SK-N-SH treated with all-trans-retinoic acid at 6 μM for 48 hours (cell line): ENCODE measurements around the gene KCNQ5.

ENCODE experiments used
- ARNTL ChIP-seq: fragments of 450-650 bp; formaldehyde crosslinking; IDR thresholded peaks from 2 replicates; pipeline ENCODE4 v1.5.0; 2020; ENCODE audit warnings: low read depth, mild to moderate bottlenecking, moderate library complexity, borderline replicate concordance
- BACH2 ChIP-seq: fragments of 250-450 bp; sonication (Bioruptor Pico); IDR thresholded peaks from 2 replicates; pipeline ENCODE4 v1.9.0; 2021; ENCODE audit warnings: mild to moderate bottlenecking, borderline replicate concordance
- GLIS3 ChIP-seq: fragments of 250-450 bp; sonication (Bioruptor Pico); IDR thresholded peaks from 2 replicates; pipeline ENCODE4 v1.5.0; 2020; ENCODE audit warnings: mild to moderate bottlenecking, moderate library complexity
- PATZ1 ChIP-seq: fragments of 250-450 bp; sonication (Bioruptor Pico); IDR thresholded peaks from 2 replicates; pipeline ENCODE4 v1.8.0; 2020; ENCODE audit warnings: mild to moderate bottlenecking, moderate library complexity, borderline replicate concordance
- PPARA ChIP-seq: fragments of 250-450 bp; sonication (Bioruptor Pico); IDR thresholded peaks from 2 replicates; pipeline ENCODE4 v1.5.0; 2020; ENCODE audit warnings: mild to moderate bottlenecking, borderline replicate concordance
- TOX ChIP-seq: fragments of 250-450 bp; sonication (Bioruptor Pico); IDR thresholded peaks from 2 replicates; pipeline ENCODE4 v1.8.0; 2021; ENCODE audit warnings: mild to moderate bottlenecking, moderate library complexity, borderline replicate concordance
- ZC3H10 ChIP-seq: fragments of 250-450 bp; sonication (Bioruptor Pico); IDR thresholded peaks from 2 replicates; pipeline ENCODE4 v1.5.1; 2021; ENCODE audit warnings: mild to moderate bottlenecking, moderate library complexity
- ZFP3 ChIP-seq: fragments of 250-450 bp; sonication (Bioruptor Pico); IDR thresholded peaks from 2 replicates; pipeline ENCODE4 v1.5.0; 2020; ENCODE audit warnings: mild to moderate bottlenecking, moderate library complexity
- ZFP30 ChIP-seq: fragments of 450-650 bp; formaldehyde crosslinking; IDR thresholded peaks from 2 replicates; pipeline ENCODE4 v1.5.0; 2022; ENCODE audit warnings: mild to moderate bottlenecking, moderate library complexity

- TF ChIP-seq ARNTL (CRISPR knock-in tag) (no peak), ZFP30 (CRISPR knock-in tag) (no peak), PPARA (no peak), TOX (no peak), PATZ1 (CRISPR knock-in tag) (no peak), BACH2 (CRISPR knock-in tag) (no peak), GLIS3 (CRISPR knock-in tag) (no peak), ZC3H10 (CRISPR knock-in tag) (no peak), ZFP3 (CRISPR knock-in tag) (no peak)
Measured at GRCh38 chr6:73182021-73182607, 560.2 kb downstream of the KCNQ5 start.
